Hepatocyte (in vitro differentiated cells): ENCODE measurements around the gene PSMD5. TPM values are rescaled to one million over a fixed set of nuclear protein-coding genes. Genes with fewer than 3 reads are reported as not detected.
A peak's percentile ranks its signal among the peaks of the same experiment; 100 is the strongest.

ENCODE experiments used
- DNase-seq: peaks from one replicate; pipeline ENCODE4 v3.0.0-alpha.2; 2016; ENCODE audit warnings: low spot score
- H2AFZ ChIP-seq: fragments of 200-600 bp; sonication (generic); 2 replicates; pipeline ENCODE4 v1.6.0; 2016; ENCODE audit warnings: antibody characterized with exemption, mild to moderate bottlenecking
- H3K27ac ChIP-seq: fragments of 200-600 bp; sonication (generic); 2 replicates; pipeline ENCODE4 v1.5.1; 2016; ENCODE audit warnings: mild to moderate bottlenecking
- H3K27me3 ChIP-seq: fragments of 200-600 bp; sonication (generic); 2 replicates; pipeline ENCODE4 v1.6.1; 2016
- H3K36me3 ChIP-seq: fragments of 200-600 bp; sonication (generic); replicated peaks from 2 replicates; pipeline ENCODE4 v1.5.1; 2016; ENCODE audit warnings: low read depth; ENCODE audit not compliant: insufficient read depth
- H3K4me1 ChIP-seq: fragments of 200-600 bp; sonication (generic); 2 replicates; pipeline ENCODE4 v1.5.1; 2016; ENCODE audit warnings: mild to moderate bottlenecking, moderate library complexity; ENCODE audit not compliant: insufficient read depth
- H3K4me2 ChIP-seq: fragments of 200-600 bp; sonication (generic); 2 replicates; pipeline ENCODE4 v1.6.0; 2016
- H3K4me3 ChIP-seq: fragments of 200-600 bp; sonication (generic); 2 replicates; pipeline ENCODE4 v1.5.1; 2016; ENCODE audit warnings: mild to moderate bottlenecking
- H3K79me2 ChIP-seq: fragments of 200-600 bp; sonication (generic); 2 replicates; pipeline ENCODE4 v1.6.0; 2017; ENCODE audit warnings: mild to moderate bottlenecking
- H3K9me2 ChIP-seq: fragments of 200-600 bp; sonication (generic); replicated peaks from 2 replicates; pipeline ENCODE4 v1.6.0; 2017; ENCODE audit warnings: mild to moderate bottlenecking; ENCODE audit not compliant: insufficient read depth
- H3K9me3 ChIP-seq: fragments of 200-600 bp; sonication (generic); 2 replicates; pipeline ENCODE4 v1.5.1; 2016; ENCODE audit warnings: low read depth, mild to moderate bottlenecking
- H4K20me1 ChIP-seq: fragments of 200-600 bp; sonication (generic); 2 replicates; pipeline ENCODE4 v1.6.0; 2016; ENCODE audit warnings: mild to moderate bottlenecking; ENCODE audit not compliant: insufficient read depth, poor library complexity, severe bottlenecking
- CTCF ChIP-seq: fragments of 200-600 bp; sonication (generic); IDR thresholded peaks from 2 replicates; pipeline ENCODE4 v1.5.1; 2016; ENCODE audit warnings: antibody characterized with exemption, mild to moderate bottlenecking; ENCODE audit not compliant: poor library complexity
- EZH2 ChIP-seq: fragments of 200-600 bp; sonication (generic); IDR thresholded peaks from 2 replicates; pipeline ENCODE4 v1.6.1; 2016; ENCODE audit warnings: antibody characterized with exemption, mild to moderate bottlenecking, borderline replicate concordance
- EZH2phosphoT487 ChIP-seq: fragments of 200-600 bp; sonication (generic); IDR thresholded peaks from one replicate; pipeline ENCODE4 v1.6.1; 2018; ENCODE audit warnings: antibody characterized with exemption, mild to moderate bottlenecking, low read depth, moderate library complexity; ENCODE audit not compliant: unreplicated experiment, severe bottlenecking
- WGBS: methylation state at CpG from one replicate; pipeline ENCODE4 v1.1.6; 2016; ENCODE audit warnings: low lambda C conversion rate; ENCODE audit errors: missing lambda C conversion rate; 5-methylcytosine and 5-hydroxymethylcytosine counted together
- polyA plus RNA-seq: library from polyadenylated mRNA; unstranded; fragments of >200 nt; fragmentation: Nextera tagmentation; extraction: Ambion mirVana; gene quantifications from 2 replicates; pipeline ENCODE4 v1.2.1, GENCODE V29; 2016
- total RNA-seq: library from RNA; depleted of rRNA; stranded (reverse); fragments of >200 nt; gene quantifications from 2 replicates; pipeline ENCODE4 v1.2.3, GENCODE V29; 2014

PSMD5 gene
- total and polyA plus RNA-seq, 2 experiments from 2014 or later, result 10.4 to 14.7 TPM

GRCh38 chr9:120778758-120779157 is 64.0 kb downstream of the PSMD5 start:
- peaks cover 56% of the 10 kb centered on the region for H3K79me2 ChIP-seq
- H3K36me3 ChIP-seq, result no peaks in the 10 kb centered on the region
- H3K9me3 ChIP-seq, result no peaks in the 10 kb centered on the region
- no peak for DNase-seq
- no peak overlapping the region for H3K4me3 ChIP-seq
- peak overlapping the region; percentile 71 for H3K27ac ChIP-seq
- H3K4me2 ChIP-seq, result peak overlapping the region; percentile 22
- 47% methylated on average over 2 of the region's 2 CpGs for WGBS
- no peaks in the 10 kb centered on the region for H3K27me3 ChIP-seq
- no peak overlapping the region for H2AFZ ChIP-seq
- peaks cover 28% of the 10 kb centered on the region for H3K4me1 ChIP-seq
- H4K20me1 ChIP-seq, result no peaks in the 10 kb centered on the region
- H3K9me2 ChIP-seq, result no peaks in the 10 kb centered on the region
- no peak for TF ChIP-seq CTCF
- TF ChIP-seq EZH2phosphoT487, result no peak
- TF ChIP-seq EZH2, result no peak

- H3K4me3 ChIP-seq, result no peak overlapping the region
- no peaks in the 10 kb centered on the region for H3K9me3 ChIP-seq
- no peak for DNase-seq
- no peaks in the 10 kb centered on the region for H4K20me1 ChIP-seq
- H2AFZ ChIP-seq, result no peak overlapping the region
- no peak overlapping the region for H3K4me2 ChIP-seq
- no peaks in the 10 kb centered on the region for H3K27me3 ChIP-seq
- H3K79me2 ChIP-seq, result peaks cover 44% of the 10 kb centered on the region
- TF ChIP-seq EZH2, result no peak
- no peak for TF ChIP-seq CTCF
- no peak for TF ChIP-seq EZH2phosphoT487
- no peaks in the 10 kb centered on the region for H3K9me2 ChIP-seq
- peak overlapping the region; percentile 71 for H3K27ac ChIP-seq
- 94% methylated on average over 5 of the region's 5 CpGs for WGBS
- H3K36me3 ChIP-seq, result no peaks in the 10 kb centered on the region
- peaks cover 24% of the 10 kb centered on the region for H3K4me1 ChIP-seq
Observed at GRCh38 chr9:120777229-120777628, 65.5 kb downstream of the PSMD5 start.

- no peak overlapping the region for H3K27ac ChIP-seq
- no peak overlapping the region for H3K4me3 ChIP-seq
- no peak for TF ChIP-seq EZH2
- no peak for TF ChIP-seq EZH2phosphoT487
- TF ChIP-seq CTCF, result no peak
- H3K9me3 ChIP-seq, result no peaks in the 10 kb centered on the region
- H2AFZ ChIP-seq, result no peak overlapping the region
- H3K4me1 ChIP-seq, result peaks cover 24% of the 10 kb centered on the region
- no peaks in the 10 kb centered on the region for H3K27me3 ChIP-seq
- DNase-seq, result no peak
- no peak overlapping the region for H3K4me2 ChIP-seq
- 100% methylated on average over 1 of the region's 1 CpG for WGBS
- H3K36me3 ChIP-seq, result no peaks in the 10 kb centered on the region
- no peaks in the 10 kb centered on the region for H4K20me1 ChIP-seq
- peaks cover 40% of the 10 kb centered on the region for H3K79me2 ChIP-seq
- H3K9me2 ChIP-seq, result no peaks in the 10 kb centered on the region
Observed at GRCh38 chr9:120776788-120777187, 65.9 kb downstream of the PSMD5 start.

- Histone ChIP-seq H3K27ac (no peak overlapping the region), H3K4me2 (no peak overlapping the region), H3K4me1 (peaks cover 24% of the 10 kb centered on the region), H3K9me2 (no peaks in the 10 kb centered on the region), H2AFZ (no peak overlapping the region), H3K4me3 (no peak overlapping the region), H3K36me3 (no peaks in the 10 kb centered on the region), H3K79me2 (peaks cover 32% of the 10 kb centered on the region), H3K27me3 (no peaks in the 10 kb centered on the region), H4K20me1 (no peaks in the 10 kb centered on the region), H3K9me3 (no peaks in the 10 kb centered on the region)
- TF ChIP-seq CTCF, result no peak
- TF ChIP-seq EZH2phosphoT487, result no peak
- TF ChIP-seq EZH2, result no peak
- 92% methylated on average over 5 of the region's 5 CpGs for WGBS
- DNase-seq, result no peak
Observed at GRCh38 chr9:120775859-120776258, 66.9 kb downstream of the PSMD5 start.
